Kidney epithelial cell (primary cell): ENCODE measurements around the gene BCAR3. TPM values are rescaled to one million over a fixed set of nuclear protein-coding genes. Genes with fewer than 3 reads are reported as not detected.
"Not testable (repeated sequence)": the region's sequence is repeated elsewhere in the genome, so short reads cannot be mapped to it uniquely, and the experiment has no call there.

Experiments used
- DNase-seq: peaks from one replicate; pipeline ENCODE4 v3.0.0-alpha.2; 2010; ENCODE audit warnings: low read depth
- H3K27me3 ChIP-seq: 2 replicates; pipeline ENCODE4 v1.6.0; 2011; ENCODE audit warnings: low read length; ENCODE audit not compliant: control insufficient read depth, insufficient read depth
- H3K36me3 ChIP-seq: 2 replicates; pipeline ENCODE4 v1.5.1; 2011; ENCODE audit warnings: low read length; ENCODE audit not compliant: control insufficient read depth, insufficient read depth
- H3K4me3 ChIP-seq: 2 replicates; pipeline ENCODE4 v1.5.1; 2011; ENCODE audit warnings: low read depth, mild to moderate bottlenecking, control low read depth, low read length
- total RNA-seq: library from RNA; depleted of rRNA; stranded (reverse); fragments of >200 nt; gene quantifications from 2 replicates; pipeline ENCODE4 v1.2.3, GENCODE V29; 2015
- TF ChIP-seq, protein P1 (sequence below): IDR thresholded peaks from 2 replicates; pipeline ENCODE4 v1.5.1; 2011; ENCODE audit warnings: mild to moderate bottlenecking, moderate library complexity, low read length, control low read depth, inconsistent platforms; ENCODE audit not compliant: insufficient read depth, poor library complexity, severe bottlenecking

BCAR3 gene
- total RNA-seq, 1 donor from 2014 or later = 93.3 TPM

DNA sequence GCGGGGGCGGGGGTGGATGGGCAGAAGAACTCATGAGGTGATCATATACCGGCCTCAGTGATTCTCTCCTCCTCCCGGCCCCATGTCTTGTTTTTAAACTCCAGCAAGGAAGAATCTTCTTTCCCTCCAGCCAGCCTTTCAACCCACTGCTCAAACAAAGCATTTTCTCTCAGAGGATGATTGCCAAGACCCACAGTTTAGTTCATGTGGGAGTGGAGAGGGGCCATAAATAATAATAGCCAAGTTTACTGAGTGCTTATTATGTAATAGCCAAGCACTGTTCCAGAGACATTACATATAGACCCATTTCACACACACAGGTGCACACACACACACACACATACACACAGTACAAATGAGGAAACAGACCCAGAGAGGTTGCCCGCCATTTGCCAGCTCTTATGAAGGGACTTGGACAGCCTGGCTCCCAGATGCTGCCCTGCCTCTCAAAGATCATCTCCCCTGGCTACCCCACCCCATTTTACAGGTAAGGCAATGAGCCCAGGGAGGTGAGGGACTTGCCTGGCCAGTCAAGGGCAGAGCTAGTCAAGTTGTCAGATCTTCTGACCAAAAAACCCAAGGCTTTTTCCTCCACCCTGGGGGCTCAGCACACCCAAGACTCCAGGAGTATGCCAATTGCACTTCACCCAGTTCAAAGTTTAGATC is 18.0 kb upstream of the BCAR3 start:
- TF ChIP-seq, protein P1, sequence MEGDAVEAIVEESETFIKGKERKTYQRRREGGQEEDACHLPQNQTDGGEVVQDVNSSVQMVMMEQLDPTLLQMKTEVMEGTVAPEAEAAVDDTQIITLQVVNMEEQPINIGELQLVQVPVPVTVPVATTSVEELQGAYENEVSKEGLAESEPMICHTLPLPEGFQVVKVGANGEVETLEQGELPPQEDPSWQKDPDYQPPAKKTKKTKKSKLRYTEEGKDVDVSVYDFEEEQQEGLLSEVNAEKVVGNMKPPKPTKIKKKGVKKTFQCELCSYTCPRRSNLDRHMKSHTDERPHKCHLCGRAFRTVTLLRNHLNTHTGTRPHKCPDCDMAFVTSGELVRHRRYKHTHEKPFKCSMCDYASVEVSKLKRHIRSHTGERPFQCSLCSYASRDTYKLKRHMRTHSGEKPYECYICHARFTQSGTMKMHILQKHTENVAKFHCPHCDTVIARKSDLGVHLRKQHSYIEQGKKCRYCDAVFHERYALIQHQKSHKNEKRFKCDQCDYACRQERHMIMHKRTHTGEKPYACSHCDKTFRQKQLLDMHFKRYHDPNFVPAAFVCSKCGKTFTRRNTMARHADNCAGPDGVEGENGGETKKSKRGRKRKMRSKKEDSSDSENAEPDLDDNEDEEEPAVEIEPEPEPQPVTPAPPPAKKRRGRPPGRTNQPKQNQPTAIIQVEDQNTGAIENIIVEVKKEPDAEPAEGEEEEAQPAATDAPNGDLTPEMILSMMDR = no peak
- Histone ChIP-seq H3K27me3 (no peaks in the 10 kb centered on the region), H3K36me3 (no peaks in the 10 kb centered on the region), H3K4me3 (no peak overlapping the region)
- DNase-seq = no peak

DNA sequence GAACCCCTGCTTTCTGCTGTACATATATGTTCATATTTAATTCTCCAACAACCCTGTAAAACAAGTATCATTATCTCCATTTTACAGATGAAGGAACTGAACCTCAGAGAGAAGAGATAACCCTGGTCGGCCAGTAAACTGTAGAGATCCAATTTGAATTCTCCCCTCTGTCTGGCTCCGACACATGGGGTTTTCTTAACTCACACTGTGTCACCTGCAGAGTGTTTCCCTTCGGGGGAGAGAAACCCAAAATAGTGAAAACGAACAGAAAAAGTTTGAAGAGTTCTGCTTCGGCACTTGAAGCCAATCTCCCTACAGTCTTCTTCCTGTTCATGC is 17.4 kb upstream of the BCAR3 start:
- no peak overlapping the region for H3K4me3 ChIP-seq
- no peak for DNase-seq
- no peaks in the 10 kb centered on the region for H3K36me3 ChIP-seq
- H3K27me3 ChIP-seq = no peaks in the 10 kb centered on the region
- TF ChIP-seq, protein P1 = no peak

DNA sequence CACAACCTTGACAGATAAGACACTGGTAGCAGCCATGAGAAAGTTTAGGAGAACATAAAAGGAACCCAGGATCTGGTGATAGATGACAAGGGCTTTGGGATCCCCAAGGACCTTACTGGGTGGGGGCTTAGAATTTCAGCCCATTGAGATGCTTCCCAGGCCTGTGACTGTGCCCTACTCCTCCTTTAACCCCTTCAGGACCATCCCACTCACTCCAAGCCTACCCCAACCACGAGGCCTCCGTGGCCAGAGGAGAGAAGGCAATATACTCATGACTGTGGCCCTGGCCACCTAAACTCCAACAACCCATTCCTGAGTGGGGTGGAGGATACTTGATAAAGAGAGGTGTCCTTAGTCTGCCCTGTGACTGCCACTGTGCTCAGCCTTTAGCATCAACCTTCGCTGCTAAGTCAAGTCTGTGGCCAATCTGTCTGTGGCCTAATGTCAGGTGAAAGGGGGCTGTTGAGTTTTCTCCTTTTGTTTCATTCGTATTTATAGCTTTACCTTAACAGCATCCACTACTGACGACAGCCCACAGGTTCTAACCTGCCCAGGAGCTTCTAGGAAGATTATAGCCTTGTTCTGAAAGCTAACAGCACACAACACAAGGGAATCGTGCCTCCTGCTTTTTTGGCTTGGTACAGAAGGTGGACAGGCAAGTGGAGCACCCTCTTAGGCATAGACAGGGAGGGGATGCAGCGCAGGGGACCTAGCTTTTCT is 16.9 kb upstream of the BCAR3 start:
- DNase-seq = no peak
- TF ChIP-seq, protein P1 = no peak
- Histone ChIP-seq H3K27me3 (no peaks in the 10 kb centered on the region), H3K4me3 (no peak overlapping the region), H3K36me3 (no peaks in the 10 kb centered on the region)

DNA sequence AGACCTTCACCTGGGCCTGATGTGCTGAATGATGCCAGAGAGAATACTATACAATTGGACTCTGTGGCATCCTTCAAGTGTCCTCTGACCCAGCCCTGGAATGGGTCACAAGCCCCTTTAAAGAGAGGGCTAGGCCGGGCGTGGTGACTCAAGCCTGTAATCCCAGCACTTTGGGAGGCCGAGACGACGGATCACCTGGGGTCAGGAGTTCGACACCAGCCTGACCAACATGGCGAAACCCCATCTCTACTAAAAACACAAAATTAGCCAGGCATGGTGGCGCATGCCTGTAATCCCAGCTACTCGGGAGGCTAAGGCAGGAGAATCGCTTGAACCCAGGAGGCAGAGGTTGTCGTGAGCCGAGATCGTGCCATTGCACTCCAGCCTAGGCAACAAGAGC is 15.9 kb upstream of the BCAR3 start:
- DNase-seq, H3K4me3 ChIP-seq, H3K27me3 ChIP-seq, H3K36me3 ChIP-seq: not testable (repeated sequence)

DNA sequence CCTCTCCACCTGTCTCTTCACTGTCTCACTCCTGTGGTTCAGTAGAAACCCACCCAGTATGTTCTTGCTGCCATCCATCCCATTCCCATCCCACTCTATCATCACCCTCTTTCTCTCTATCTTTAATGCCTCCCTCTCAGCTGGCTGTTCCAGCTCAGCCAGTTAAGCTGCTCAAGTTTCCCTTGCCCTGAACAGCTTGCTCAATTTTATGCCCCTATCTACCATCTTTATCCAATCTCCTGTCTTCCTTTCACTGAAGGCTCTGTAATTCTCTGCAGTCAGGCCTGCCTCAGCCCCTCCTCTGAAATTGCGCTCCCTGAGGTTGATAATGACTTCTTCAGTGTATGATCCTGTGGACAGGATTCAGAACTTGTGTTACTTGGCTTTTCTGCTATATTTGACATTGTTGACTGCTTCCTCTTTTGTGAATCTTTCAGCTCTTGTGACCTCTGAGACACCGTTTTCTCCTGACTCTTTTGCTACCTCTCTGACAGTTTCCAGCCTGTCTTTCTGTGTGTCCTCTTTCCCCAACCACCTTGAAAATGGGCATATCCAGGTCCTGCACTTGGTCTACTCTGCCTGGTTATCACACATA is 13.9 kb upstream of the BCAR3 start:
- Histone ChIP-seq H3K36me3 (no peaks in the 10 kb centered on the region), H3K4me3 (no peak overlapping the region), H3K27me3 (no peaks in the 10 kb centered on the region)
- no peak for DNase-seq
- TF ChIP-seq, protein P1 = no peak

DNA sequence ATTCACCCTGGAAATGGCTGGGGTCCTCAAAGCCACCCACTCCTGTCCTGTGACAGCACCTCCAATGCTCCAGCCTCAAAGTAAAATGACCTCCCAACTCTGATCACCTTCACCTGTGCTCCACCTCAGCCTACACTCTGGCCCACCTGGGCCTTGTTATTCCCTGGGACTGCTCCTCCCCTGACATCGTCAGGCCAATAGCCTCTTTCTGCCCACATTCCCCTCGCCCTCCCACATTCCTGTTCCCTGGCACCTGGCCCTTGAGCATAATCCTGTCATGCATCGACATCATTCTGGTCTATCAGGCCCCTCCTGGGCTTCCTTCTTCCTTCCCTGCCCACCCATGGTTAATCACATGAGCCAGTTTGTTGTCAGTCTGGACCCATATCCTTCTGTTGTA is 13.2 kb upstream of the BCAR3 start:
- no peak overlapping the region for H3K4me3 ChIP-seq
- TF ChIP-seq, protein P1 = no peak
- no peak for DNase-seq
- no peaks in the 10 kb centered on the region for H3K27me3 ChIP-seq
- H3K36me3 ChIP-seq = no peaks in the 10 kb centered on the region
